Measurements from ENCODE around the gene KIAA2012.

KIAA2012 gene

DNA sequence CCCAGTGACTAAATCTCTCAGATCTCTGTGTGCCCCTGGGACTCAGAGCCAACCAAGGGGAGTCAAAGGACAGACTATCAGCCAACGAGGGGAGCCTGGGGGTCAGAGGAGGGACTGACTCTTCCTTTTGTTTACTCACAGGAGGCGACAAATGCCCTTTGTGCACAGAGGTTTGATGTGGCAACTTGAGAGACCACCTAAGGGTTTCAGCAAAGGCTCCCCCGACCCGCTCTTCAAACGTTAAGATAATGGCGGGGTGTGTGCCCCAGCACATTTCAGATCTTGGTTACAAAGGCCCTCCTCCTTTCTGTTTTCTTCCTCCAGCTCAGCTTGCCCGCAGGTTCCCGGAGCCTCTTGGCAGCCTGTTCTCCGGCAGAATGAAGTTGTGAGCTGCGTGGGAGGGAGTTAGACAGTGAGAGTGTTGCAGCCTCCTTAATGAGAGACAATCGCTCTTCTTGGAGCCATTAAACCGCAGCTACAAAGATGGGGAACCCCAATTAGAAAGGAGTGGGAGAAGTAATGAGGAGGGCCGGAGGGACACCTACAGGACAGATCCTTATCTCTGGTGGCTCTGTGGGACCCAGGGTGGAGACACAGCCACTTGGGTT, 76.2 kb downstream of the KIAA2012 start:
- ChIA-PET CTCF (interaction anchor here (0.6 to 3.6 kb wide), 4 partner anchors 29 to 502 kb away, joined by 3 to 13 read pairs (median 6); no protein-coding TSS in a partner anchor), POLR2A (interaction anchor here (0.6 kb wide), 1 partner anchor 90 kb away, joined by 4 read pairs; no protein-coding TSS in a partner anchor)
- H3K36me3 ChIP-seq (ENCODE audit: control insufficient read depth in 2 of 2, insufficient read depth in 1 of 2, low read length in 2 of 2): no peaks in the 10 kb centered on the region
- H3K9me3 ChIP-seq (ENCODE audit: control insufficient read depth, insufficient read depth, low read depth, low read length): no peaks in the 10 kb centered on the region
- TF ChIP-seq GFI1B (tag by site-specific recombination; IDR thresholded peaks at IDR 0.05) (no peak), ZNF514 (tag by site-specific recombination; IDR thresholded peaks at IDR 0.05) (no peak), ZNF404 (tag by site-specific recombination; IDR thresholded peaks at IDR 0.05) (no peak), ZNF777 (tag by site-specific recombination; IDR thresholded peaks at IDR 0.05; ENCODE audit: borderline replicate concordance) (no peak), EGR2 (tag by site-specific recombination; IDR thresholded peaks at IDR 0.05; ENCODE audit: low read depth) (peak; percentile 49; the same call in 1 of the 2 replicates), BCL11B (tag by site-specific recombination; IDR thresholded peaks at IDR 0.05; ENCODE audit: low read depth) (no peak), ZNF366 (tag by site-specific recombination; conservative IDR thresholded peaks at IDR 0.05) (no peak), ZFP69B (tag by site-specific recombination; IDR thresholded peaks at IDR 0.05) (peak; percentile 54; the same call in 1 of the 2 replicates), ZNF239 (tag by site-specific recombination; IDR thresholded peaks at IDR 0.05) (no peak), SP3 (tag by site-specific recombination; IDR thresholded peaks at IDR 0.05) (no peak), ZNF785 (tag by site-specific recombination; IDR thresholded peaks at IDR 0.05) (no peak), HOXD13 (CRISPR knock-in tag; IDR thresholded peaks at IDR 0.05; ENCODE audit: borderline replicate concordance) (no peak), GLIS1 (tag by site-specific recombination; IDR thresholded peaks at IDR 0.05) (0 out of 2 replicates have a peak, but pooled peaks have one; percentile 6), ZFHX2 (tag by site-specific recombination; conservative IDR thresholded peaks at IDR 0.05) (peak; percentile 82), ZNF621 (tag by site-specific recombination; IDR thresholded peaks at IDR 0.05) (no peak), ZNF311 (tag by site-specific recombination; IDR thresholded peaks at IDR 0.05; ENCODE audit: borderline replicate concordance) (no peak), BCL11A (tag by site-specific recombination; IDR thresholded peaks at IDR 0.05; ENCODE audit: low read depth) (no peak), ZEB2 (tag by site-specific recombination; IDR thresholded peaks at IDR 0.05) (no peak), ZNF768 (tag by site-specific recombination; IDR thresholded peaks at IDR 0.05) (no peak), ZNF626 (tag by site-specific recombination; IDR thresholded peaks at IDR 0.05) (no peak), ZBTB17 (tag by site-specific recombination; IDR thresholded peaks at IDR 0.05) (peak; percentile 25; the same call in 1 of the 2 replicates), ZNF776 (tag by site-specific recombination; IDR thresholded peaks at IDR 0.05; ENCODE audit: borderline replicate concordance) (no peak), ZIC2 (tag by site-specific recombination; IDR thresholded peaks at IDR 0.05) (peak; percentile 61)
- TF ChIP-seq, protein P1, sequence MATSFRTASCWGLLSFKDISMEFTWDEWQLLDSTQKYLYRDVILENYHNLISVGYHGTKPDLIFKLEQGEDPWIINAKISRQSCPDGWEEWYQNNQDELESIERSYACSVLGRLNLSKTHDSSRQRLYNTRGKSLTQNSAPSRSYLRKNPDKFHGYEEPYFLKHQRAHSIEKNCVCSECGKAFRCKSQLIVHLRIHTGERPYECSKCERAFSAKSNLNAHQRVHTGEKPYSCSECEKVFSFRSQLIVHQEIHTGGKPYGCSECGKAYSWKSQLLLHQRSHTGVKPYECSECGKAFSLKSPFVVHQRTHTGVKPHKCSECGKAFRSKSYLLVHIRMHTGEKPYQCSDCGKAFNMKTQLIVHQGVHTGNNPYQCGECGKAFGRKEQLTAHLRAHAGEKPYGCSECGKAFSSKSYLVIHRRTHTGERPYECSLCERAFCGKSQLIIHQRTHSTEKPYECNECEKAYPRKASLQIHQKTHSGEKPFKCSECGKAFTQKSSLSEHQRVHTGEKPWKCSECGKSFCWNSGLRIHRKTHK (tag by site-specific recombination; IDR thresholded peaks at IDR 0.05): no peak
- TF ChIP-seq, protein P2, sequence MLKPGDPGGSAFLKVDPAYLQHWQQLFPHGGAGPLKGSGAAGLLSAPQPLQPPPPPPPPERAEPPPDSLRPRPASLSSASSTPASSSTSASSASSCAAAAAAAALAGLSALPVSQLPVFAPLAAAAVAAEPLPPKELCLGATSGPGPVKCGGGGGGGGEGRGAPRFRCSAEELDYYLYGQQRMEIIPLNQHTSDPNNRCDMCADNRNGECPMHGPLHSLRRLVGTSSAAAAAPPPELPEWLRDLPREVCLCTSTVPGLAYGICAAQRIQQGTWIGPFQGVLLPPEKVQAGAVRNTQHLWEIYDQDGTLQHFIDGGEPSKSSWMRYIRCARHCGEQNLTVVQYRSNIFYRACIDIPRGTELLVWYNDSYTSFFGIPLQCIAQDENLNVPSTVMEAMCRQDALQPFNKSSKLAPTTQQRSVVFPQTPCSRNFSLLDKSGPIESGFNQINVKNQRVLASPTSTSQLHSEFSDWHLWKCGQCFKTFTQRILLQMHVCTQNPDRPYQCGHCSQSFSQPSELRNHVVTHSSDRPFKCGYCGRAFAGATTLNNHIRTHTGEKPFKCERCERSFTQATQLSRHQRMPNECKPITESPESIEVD (tag by site-specific recombination; IDR thresholded peaks at IDR 0.05): no peak
- TF ChIP-seq, protein P3, sequence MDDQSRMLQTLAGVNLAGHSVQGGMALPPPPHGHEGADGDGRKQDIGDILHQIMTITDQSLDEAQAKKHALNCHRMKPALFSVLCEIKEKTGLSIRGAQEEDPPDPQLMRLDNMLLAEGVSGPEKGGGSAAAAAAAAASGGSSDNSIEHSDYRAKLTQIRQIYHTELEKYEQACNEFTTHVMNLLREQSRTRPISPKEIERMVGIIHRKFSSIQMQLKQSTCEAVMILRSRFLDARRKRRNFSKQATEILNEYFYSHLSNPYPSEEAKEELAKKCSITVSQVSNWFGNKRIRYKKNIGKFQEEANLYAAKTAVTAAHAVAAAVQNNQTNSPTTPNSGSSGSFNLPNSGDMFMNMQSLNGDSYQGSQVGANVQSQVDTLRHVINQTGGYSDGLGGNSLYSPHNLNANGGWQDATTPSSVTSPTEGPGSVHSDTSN (CRISPR knock-in tag; IDR thresholded peaks at IDR 0.05): no peak
- TF ChIP-seq, protein P4, sequence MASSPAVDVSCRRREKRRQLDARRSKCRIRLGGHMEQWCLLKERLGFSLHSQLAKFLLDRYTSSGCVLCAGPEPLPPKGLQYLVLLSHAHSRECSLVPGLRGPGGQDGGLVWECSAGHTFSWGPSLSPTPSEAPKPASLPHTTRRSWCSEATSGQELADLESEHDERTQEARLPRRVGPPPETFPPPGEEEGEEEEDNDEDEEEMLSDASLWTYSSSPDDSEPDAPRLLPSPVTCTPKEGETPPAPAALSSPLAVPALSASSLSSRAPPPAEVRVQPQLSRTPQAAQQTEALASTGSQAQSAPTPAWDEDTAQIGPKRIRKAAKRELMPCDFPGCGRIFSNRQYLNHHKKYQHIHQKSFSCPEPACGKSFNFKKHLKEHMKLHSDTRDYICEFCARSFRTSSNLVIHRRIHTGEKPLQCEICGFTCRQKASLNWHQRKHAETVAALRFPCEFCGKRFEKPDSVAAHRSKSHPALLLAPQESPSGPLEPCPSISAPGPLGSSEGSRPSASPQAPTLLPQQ (tag by site-specific recombination; IDR thresholded peaks at IDR 0.05): peak; percentile 78
- TF ChIP-seq, protein P5, sequence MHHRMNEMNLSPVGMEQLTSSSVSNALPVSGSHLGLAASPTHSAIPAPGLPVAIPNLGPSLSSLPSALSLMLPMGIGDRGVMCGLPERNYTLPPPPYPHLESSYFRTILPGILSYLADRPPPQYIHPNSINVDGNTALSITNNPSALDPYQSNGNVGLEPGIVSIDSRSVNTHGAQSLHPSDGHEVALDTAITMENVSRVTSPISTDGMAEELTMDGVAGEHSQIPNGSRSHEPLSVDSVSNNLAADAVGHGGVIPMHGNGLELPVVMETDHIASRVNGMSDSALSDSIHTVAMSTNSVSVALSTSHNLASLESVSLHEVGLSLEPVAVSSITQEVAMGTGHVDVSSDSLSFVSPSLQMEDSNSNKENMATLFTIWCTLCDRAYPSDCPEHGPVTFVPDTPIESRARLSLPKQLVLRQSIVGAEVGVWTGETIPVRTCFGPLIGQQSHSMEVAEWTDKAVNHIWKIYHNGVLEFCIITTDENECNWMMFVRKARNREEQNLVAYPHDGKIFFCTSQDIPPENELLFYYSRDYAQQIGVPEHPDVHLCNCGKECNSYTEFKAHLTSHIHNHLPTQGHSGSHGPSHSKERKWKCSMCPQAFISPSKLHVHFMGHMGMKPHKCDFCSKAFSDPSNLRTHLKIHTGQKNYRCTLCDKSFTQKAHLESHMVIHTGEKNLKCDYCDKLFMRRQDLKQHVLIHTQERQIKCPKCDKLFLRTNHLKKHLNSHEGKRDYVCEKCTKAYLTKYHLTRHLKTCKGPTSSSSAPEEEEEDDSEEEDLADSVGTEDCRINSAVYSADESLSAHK (tag by site-specific recombination; IDR thresholded peaks at IDR 0.05): no peak
- H3K4me1 ChIP-seq (ENCODE audit: control insufficient read depth, insufficient read depth, low read length): peaks cover 7% of the 10 kb centered on the region
- no peak overlapping the region for H3K4me3 ChIP-seq (ENCODE audit: low read depth, low read length)
- no peak overlapping the region for H3K27ac ChIP-seq (ENCODE audit: extremely low read depth, low read depth, low read length)
